Retinal pigment epithelial cell (primary cell): Measurements from ENCODE around the gene WNT3.

Source experiments
- DNase-seq: peaks from one replicate; pipeline ENCODE4 v3.0.0-alpha.2; 2010; ENCODE audit warnings: low read depth
- H3K4me3 ChIP-seq: 2 replicates; pipeline ENCODE4 v1.5.1; 2011; ENCODE audit warnings: mild to moderate bottlenecking, low read length, control low read depth, moderate library complexity
- CTCF ChIP-seq: conservative IDR thresholded peaks from 2 replicates; pipeline ENCODE4 v1.5.1; 2011; ENCODE audit warnings: low read depth, low read length, control low read depth, inconsistent platforms

The WNT3 gene

GRCh38 chr17:46730026-46730425, 88.5 kb downstream of the WNT3 start:
- no peak for TF ChIP-seq CTCF
- no peak overlapping the region for H3K4me3 ChIP-seq
- no peak for DNase-seq

- peak; percentile 41 for DNase-seq
- no peak for TF ChIP-seq CTCF
- H3K4me3 ChIP-seq: no peak overlapping the region
These were observed 90.7 kb downstream of the WNT3 start for GRCh38 chr17:46727572-46728348.

- no peak for TF ChIP-seq CTCF
- no peak overlapping the region for H3K4me3 ChIP-seq
- DNase-seq: no peak
These were observed 92.3 kb downstream of the WNT3 start for GRCh38 chr17:46726206-46726605.

- H3K4me3 ChIP-seq: no peak overlapping the region
- peak; percentile 21 for DNase-seq
- no peak for TF ChIP-seq CTCF
These were observed 95.7 kb downstream of the WNT3 start for GRCh38 chr17:46722662-46723285.

GRCh38 chr17:46720408-46720807, 98.1 kb downstream of the WNT3 start:
- TF ChIP-seq CTCF: no peak
- no peak for DNase-seq
- H3K4me3 ChIP-seq: no peak overlapping the region

- TF ChIP-seq CTCF: no peak
- H3K4me3 ChIP-seq: no peak overlapping the region
- no peak for DNase-seq
These were observed 98.6 kb downstream of the WNT3 start for GRCh38 chr17:46719891-46720290.

- no peak for TF ChIP-seq CTCF
- no peak overlapping the region for H3K4me3 ChIP-seq
- DNase-seq: no peak
These were observed 100.5 kb downstream of the WNT3 start for GRCh38 chr17:46717999-46718398.
